Measurements from ENCODE around the gene MARCHF3.
"Not testable (repeated sequence)": the region's sequence is repeated elsewhere in the genome, so short reads cannot be mapped to it uniquely, and the experiment has no call there.

Gene MARCHF3

DNA sequence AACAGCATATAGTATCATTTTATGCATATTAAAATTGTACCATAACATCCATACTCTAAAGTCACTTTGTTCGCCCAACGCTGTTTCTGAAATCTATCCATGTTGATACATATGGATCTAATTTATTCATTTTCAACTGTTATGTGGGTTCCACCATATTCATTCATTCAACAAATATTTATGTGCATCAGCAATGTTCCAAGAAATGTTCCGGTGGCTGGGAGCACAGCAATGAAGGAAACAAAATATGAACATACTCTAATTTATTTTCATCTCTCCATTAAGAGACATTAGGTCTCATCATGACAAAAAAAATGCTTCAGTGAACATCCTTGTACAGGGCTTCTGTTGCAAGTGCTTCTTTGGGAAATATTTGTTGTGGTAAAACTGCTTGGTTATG, 75.4 kb downstream of the MARCHF3 start:
- DNase-seq (ENCODE audit: low read depth, low spot score): no peak

DNA sequence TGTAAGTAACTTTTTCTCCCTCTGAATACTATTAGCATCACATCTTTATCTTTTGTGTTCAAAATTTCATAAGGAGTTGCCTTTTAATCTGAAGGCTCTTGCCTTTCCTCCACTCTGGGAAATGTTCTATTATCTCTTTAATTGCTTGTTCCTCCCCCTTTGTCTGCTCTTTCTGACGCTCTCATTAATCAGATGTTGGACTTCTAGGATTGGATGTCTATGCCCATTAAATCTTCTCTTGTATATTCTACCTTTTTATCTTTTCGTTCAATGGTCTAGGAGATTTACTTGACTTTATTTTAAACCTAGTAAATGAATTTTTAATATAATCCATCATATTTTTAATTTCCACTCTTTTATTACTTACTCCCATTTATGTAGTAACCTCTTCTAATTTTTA, 76.7 kb downstream of the MARCHF3 start:
- no peak for DNase-seq (ENCODE audit: low read depth, low spot score)

DNA sequence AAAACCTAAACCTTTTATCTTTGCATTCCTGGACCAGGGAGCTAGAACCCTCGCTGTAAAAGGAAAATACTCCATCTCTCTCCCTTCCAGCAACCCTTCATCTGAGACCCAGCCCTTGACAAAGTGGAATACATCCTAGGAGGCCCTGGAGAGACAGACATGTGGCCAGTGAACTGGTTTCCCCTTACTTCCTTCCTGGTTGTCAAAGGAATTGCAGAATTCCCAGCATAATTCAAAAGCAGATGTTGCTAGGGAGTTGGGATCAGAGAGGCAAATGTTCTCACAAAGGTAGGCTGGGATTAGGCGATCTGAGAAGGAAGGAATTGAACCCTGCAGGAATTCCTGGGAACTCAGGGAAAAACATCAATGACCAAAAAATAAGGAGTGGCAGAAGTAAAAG, 80.9 kb downstream of the MARCHF3 start:
- DNase-seq (ENCODE audit: low read depth, low spot score): no peak

DNA sequence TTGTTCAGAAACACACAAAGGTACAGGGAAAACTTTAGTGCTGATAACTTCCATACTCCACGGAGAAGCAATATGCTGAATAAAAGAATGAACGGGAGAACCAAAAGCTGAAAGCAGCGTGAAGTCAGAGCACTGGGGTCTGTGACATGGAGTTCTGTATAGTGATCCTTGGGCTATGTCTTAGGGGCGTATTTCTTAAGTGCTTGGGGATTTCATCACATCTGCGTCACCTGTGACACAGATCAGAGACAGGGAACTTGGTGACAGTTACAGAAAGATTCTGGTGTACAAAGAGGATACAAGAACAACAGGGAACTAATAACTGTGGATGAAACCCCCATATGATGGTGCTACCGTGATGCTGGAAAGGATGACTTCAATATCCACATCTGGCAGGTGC, 81.9 kb downstream of the MARCHF3 start:
- no peak for DNase-seq (ENCODE audit: low read depth, low spot score)

DNA sequence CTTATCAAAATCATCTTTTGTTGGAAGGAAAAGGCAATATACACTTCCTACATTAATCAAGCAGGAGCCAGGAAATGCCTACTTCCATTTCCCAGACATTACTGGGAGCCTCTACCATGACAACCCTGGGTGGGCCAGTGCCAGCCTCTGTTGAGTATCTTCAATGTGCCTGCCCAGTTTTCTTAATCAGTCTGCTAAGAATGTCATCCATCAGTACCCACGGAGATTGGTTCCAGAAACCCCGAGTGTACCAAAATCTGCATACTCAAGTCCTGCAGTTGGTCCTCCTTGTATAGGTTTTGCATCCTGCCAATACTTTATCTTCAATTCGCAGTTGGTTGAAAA, 82.4 kb downstream of the MARCHF3 start:
- DNase-seq (ENCODE audit: low read depth, low spot score): no peak

DNA sequence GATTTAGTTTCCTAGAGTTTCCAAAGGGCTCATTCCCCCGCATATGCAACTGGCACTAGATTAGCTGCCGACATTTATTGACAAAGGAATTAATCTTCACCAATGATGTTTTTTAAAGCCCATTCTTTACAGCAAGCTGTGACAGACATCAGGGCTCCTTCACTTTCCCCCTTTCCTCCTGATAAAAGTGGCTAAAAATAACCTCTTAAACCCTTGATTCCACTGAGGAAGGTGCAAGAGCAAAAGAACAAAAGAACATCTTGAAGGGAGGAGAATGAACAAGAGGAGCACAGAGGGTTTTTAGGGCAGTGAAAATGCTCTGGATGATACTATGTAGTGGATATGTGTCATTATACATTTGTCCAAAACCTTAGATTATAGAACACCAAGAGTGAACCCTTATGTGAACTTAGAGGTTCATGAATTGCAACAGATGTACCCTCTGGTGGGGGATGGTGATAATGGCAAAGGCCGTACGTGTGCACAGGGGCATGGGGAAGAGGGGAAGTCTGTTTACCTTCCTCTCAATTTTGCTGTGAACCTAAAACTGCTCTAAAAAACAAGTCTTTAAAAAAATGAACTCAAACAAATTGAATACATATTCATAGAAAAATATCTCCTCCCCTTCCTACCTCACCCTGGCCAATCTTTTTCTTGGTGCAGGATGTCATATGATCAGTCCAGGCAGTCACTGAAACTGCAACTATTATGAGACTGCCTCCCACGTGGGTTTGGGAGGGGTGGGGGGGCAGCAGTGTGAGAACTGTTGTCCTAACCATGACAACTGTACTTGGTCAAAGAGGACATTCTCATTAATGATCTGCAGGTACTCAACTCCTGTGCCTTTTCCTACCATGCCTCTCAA, 83.0 kb downstream of the MARCHF3 start:
- DNase-seq (ENCODE audit: low read depth, low spot score): no peak

DNA sequence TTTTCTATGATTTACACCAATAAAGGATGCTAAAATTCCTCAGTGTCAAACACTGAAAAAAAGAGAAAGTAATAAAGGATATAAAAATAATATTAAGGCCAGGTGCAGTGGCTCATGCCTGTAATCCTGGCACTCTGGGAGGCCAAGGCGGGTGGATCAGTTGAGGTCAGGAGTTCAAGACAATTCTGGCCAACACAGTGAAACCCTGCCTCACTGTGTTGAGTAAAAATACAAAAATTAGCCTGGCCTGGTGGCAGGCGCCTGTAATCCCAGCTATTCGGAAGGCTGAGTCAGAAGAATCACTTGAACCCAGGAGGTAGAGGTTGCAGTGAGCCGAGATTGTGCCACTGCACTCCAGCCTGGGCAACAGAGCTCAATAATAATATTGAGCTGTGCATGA, 87.5 kb downstream of the MARCHF3 start:
- not testable (repeated sequence) for DNase-seq (ENCODE audit: low read depth, low spot score)

DNA sequence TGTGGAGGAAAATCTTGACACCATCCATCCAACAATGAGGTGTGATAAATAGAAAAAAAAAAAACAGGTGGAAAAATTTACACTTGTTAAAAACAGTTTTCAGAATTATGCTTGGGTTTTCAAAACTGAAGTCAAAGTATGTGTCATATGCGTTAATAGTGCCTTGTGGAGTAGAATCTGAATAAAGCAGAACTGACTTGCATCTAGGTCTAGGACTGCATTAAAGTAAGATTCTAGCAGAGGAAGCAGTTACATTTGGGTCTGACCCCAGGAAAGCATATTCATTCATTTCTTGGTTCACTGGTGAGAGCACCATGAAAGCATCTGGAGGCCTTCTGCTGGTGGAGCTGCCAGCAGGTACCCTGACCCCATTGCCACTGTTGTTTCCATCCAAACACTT, 89.0 kb downstream of the MARCHF3 start:
- no peak for DNase-seq (ENCODE audit: low read depth, low spot score)

DNA sequence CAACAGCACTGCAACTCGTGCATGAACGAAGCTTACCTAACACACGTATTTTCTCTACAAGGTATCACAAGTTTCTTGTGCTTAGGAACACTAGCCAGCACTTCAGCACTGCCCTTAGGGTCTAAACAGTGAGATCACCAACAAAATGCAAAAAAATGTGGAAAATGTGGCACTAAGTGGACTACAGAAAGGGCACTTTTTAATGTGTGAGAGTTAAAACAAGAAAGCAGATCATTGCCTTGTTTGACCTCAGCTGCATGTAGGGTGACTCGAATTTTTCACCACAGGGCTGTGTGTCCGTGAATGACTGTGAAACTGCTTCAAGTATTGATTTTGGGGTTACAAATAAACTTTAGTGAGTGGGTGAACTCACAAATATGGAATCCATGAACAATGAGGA, 90.5 kb downstream of the MARCHF3 start:
- DNase-seq (ENCODE audit: low read depth, low spot score): no peak

DNA sequence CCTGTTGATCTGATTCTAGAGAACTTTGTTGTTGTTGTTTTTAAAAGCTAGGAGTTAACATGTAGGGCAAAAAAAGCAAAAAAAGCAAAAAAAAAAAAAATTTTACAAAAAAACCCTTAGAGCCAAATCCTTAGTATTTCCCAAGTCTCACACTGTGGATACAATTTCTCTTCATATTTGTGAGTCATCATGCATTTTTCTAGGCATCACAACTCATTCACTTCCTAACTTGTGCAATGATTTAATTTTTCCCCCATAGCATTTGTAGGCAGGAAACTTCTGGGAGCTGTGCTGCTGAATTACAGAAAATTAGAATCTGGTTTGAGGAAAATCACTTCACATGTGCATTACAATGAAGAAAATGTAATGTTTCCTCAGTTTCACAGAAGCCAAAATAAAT, 91.9 kb downstream of the MARCHF3 start:
- no peak for DNase-seq (ENCODE audit: low read depth, low spot score)

DNA sequence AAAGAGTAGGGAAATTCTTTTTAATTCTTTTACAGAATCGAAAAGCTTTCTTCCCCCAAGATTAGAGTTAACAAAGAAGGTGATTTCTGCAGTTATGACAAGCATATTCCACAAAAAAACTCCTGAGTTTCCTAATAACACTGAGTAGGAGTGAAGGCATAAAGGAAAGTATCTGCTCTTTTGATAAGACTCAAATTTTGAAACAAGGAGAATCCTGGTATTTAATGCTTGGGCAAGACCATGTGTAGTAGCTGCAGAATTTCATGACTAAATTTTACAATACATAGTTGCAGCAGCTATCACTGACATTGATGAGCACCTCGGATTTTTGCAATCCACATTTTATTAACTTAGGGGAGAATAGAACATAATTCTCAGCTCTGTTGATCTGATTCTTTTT, 92.6 kb downstream of the MARCHF3 start:
- DNase-seq (ENCODE audit: low read depth, low spot score): no peak

DNA sequence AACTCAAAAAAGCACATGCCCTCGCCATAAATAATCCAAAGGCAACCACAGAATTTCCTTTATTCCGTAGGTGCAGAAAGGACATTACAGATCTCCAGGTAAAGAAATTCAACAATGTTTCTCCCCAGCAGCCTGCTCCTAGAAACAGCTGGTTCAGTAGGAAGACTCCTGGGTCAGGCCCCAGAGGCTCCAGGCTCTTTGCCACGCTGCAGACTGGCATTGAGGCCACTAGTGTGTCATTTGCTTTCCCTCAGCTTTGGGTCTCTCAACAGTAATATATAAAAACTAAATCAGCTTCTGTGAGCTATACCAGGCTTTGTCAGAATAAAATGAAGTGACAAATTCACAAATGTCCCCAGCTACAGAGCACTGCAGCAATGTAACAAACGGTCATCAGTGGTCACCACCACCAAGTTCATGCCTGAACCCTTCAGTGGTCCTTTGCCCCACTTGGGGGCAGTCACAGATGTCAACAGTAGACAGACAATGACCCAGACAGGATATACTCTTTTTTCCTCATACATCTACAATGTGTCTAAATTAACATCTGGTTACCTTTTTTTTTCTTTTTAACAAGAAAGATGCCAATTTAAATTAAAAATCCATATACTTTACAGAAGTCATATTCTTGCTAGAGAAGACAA, 93.5 kb downstream of the MARCHF3 start:
- DNase-seq (ENCODE audit: low read depth, low spot score): no peak

DNA sequence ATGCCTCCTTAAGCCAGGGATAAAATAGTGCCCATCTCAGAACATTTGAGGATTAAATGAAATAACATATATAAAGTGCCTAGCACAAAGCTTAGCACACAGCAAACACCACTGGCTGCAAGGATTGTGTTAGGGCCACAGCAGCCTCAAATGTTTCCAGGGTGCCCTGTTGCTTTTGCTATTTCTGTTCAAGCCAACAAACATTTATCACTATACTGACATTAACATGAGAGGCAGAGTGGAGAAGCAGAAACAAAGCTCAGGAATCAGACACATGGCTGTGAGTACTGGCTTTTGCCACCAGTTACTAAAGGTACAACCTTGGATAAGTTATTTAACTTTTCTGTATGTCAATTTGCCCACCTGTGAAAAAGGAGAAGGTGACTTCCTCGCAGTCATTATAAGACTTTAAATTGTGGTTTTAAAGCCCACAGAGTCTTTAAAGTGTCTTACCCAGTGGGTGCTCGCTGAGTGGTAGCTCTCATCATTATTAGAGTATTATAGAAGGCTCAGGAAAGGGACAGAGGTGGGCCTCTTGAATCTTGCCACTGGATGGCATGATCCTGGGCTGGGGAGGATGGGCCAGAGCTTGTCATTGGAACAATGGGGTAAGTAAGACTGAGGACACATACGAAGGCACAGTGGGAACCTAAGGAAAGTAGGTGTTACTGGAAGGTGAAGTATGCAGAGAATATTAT, 98.2 kb downstream of the MARCHF3 start:
- no peak for DNase-seq (ENCODE audit: low read depth, low spot score)

DNA sequence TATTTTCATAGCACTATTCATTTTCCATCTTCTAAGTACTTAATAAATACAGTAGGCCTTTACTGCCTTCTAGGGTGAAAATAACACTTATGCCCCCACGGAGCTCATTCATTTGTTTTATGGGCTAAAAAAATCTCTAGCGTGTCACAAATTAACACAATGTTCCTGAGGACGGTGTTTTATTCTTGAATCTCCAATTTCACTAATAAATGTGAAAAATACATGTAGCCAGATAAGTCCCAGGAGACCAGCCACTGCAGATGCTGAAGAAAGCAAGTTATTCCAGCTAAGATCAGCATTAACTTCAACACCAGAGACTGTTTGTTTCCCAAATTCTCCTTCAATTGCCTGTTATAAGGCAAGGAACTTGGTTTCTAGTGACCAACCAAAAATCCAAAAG, 102.3 kb downstream of the MARCHF3 start:
- no peak for DNase-seq (ENCODE audit: low read depth, low spot score)

DNA sequence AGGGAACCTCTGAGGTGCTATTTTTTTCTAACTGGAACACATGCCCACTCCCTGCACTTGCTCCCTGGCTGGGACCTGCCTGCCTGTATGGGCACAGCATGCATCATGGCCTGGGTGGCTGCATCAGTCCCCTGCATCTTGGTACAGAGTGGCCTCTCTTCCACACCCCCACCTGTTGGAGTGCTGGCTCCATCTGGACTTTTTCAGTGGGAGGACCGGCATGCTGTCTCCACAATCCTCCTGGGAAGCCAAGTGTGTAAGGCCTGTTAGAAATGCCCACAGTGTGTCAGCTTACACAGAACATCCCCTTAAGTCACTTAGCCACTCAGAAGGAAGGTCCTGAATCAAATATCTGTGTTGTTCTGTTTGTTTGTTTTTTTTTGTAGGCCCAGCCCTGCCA, 102.9 kb downstream of the MARCHF3 start:
- DNase-seq (ENCODE audit: low read depth, low spot score): no peak

DNA sequence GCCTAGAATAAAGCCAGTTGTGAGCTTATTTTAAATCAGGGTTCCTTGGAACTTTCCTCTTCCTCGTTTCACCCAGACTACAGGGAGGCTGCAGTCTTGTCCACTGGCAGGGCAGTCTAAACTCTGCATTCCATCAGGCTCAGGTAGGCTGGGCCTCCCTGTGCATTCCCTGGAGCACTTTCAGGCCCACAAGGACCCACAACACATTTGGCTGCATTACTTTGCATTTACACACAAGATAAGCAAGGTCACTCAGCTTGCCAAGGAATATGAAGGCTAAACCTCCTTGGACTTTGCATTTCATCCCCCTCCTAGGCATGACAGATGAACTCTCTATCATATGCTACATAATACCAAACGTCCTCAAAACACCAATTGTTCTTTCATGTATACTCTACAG, 104.2 kb downstream of the MARCHF3 start:
- no peak for DNase-seq (ENCODE audit: low read depth, low spot score)

DNA sequence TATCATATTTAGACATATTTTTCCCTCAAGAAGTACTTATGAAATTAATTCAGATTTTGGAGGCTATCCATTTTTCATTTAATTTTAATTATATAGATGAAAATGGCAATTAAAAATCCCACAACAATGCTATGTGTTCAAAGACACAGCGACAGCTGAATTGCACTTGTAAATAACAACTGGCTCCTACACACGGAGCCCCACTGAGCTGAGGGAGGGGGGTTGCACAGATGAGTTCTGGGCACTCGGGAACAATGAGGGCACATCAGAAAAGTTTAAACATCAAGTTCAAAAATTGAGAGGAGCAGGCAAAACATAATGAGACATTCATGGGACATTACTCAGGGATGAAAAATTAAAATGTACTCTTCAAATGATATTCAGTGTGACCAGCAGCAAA, 104.9 kb downstream of the MARCHF3 start:
- DNase-seq (ENCODE audit: low read depth, low spot score): no peak

DNA sequence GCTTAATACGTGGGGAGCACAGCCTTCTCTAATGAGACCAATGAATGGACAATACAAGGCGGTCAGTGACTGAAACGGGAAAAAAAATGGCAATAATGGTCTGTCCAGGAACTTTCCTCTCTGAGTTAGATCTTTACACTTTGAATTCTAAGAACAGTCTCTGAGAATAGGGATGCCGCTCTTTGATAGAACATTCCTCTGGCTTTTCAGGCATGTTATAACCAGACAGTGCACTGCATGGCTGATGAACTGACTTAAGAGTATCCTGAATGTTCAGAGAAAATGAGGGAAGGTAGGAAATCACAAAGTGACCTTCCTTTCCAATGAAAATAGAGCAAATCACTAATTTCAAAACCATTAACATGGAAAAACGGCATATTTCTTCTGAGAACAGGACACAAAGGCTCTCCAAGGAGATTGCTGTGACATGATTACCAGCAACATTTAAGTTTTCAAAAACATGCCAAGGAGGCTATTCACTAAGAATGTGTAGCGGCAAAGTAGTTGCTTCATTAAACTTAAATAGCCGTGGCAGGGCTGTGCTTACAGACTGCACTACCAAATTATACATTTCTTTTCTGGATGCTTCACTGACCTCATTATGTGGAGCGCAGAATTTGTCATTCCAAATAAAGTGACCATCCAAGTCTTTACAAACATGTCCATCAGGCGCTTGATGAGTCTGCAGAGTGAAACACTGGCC, 105.9 kb downstream of the MARCHF3 start:
- no peak for DNase-seq (ENCODE audit: low read depth, low spot score)

DNA sequence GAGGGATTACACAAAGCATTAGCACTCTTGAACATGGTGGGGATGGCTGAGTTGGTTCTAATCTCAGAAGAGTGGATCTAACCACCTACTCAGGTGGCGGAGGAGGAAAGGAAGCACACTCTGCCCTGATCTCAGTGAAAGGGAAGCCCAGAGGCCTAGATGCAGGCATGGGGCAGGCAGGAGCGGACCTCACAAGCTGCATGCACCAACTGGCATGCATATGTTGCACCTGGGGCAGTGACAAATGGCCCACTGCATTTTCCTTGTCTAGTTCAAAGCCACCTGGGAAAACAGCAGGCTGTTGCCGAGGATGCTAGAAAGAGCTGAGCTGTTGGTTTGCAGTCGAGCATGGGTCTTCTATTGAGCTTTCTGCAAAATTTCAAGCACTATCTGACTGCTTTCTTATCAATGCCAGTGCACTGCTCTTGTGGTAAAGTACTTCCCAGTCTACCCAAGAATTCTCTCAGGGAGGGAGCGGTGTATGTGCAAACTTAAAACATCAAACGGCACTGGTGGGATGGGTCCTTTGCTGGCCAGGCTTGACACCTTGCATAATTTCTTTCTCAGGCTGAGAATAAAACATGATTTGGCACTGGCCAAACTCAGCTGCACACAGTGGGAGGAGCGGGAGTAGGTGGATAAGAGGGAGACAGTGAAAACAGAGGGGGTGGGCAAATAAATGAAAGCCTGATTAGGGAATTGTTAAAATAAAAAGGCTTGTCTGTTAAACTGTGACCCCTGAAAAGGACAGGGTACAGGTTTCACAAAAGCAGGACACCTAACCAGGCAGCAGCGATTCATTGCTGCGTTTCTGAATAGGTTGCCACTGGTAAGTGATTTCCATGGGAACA, 108.9 kb downstream of the MARCHF3 start:
- DNase-seq (ENCODE audit: low read depth, low spot score): no peak

DNA sequence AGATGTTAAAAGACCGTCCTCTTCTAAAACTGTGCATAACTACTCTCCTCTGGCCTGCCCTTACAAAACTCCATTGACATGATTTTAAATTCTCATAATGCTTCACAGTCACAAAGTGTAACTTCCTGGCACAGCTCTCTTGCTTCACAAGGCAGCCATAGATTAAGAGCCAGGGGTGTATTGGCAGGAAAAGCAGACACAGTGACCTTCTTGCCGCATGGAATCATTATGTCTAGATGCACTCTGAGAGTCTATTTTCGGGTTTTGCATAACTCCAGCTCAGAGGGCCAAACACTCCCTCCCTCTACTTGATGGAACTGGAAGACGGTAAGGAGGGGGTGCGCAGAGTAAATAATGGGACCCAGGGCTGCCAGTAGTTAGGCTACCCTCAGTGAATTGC, 110.1 kb downstream of the MARCHF3 start:
- DNase-seq (ENCODE audit: low read depth, low spot score): no peak

DNA sequence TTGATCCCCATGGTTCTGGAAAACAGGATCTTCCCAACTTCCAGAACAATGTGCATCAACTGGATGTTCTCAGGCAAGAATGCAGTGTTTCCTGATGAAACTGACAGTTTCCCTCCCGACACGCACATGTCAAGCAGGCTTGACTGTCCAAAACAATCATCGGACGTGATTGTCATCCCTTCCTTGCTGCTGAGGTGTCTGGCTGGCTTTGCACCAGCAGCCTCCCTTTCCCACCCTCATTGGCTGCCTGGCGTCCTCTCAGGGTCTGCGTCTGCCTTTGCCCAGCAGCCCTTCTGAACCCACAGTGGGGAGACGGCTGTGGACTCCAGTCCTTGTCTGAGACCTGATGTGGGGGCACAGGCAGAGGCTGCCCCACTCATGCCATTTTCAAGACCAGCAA, 110.8 kb downstream of the MARCHF3 start:
- no peak for DNase-seq (ENCODE audit: low read depth, low spot score)

Data from activated CD4-positive, CD25-positive, alpha-beta regulatory T cell treated with anti-CD3 and anti-CD28 coated beads, Interleukin-2, amount 50 U/mL, for 16 hours (primary cell).